Measurements from ENCODE around the gene GABRG3. TPM values are rescaled to one million over a fixed set of nuclear protein-coding genes. Genes with fewer than 3 reads are reported as not detected.
"Not testable (repeated sequence)": the region's sequence is repeated elsewhere in the genome, so short reads cannot be mapped to it uniquely, and the experiment has no call there.

GABRG3 gene
- total RNA-seq, 1 donor from 2014 or later, result not detected

DNA sequence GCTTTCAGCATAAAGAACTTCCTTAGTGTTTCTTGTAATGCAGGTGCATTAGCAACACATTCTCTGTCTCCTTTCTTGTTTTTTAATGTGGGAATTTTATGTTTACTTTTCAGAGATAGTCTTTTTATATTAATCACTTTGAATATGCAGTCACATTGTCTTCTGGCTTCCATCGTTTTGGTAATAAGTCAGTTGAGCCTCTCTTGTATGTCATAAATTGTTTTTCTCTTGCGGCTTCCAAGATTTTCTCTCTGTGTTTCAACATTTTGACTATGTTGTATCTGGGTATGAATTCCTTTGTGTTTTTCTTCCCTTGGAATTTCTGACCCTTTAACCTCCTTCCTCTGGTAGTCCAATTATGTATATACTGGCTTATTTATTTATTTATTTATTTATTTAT, 25.3 kb downstream of the GABRG3 start:
- intact Hi-C loops (cut with micrococcal nuclease), result no loop called here

DNA sequence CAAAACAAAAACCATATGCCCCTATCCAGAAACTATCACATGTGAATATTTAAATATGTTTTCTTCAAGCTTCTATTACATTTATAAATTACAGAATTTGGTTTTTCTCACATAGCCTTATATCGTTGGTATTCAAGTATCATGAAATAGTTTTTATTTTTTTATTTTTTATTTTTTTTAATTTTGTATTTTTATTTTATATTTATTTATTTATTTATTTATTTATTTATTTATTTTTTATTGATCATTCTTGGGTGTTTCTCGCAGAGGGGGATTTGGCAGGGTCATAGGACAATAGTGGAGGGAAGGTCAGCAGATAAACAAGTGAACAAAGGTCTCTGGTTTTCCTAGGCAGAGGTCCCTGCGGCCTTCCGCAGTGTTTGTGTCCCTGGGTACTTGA, 32.0 kb downstream of the GABRG3 start:
- intact Hi-C loops (cut with micrococcal nuclease), result not testable (repeated sequence)

DNA sequence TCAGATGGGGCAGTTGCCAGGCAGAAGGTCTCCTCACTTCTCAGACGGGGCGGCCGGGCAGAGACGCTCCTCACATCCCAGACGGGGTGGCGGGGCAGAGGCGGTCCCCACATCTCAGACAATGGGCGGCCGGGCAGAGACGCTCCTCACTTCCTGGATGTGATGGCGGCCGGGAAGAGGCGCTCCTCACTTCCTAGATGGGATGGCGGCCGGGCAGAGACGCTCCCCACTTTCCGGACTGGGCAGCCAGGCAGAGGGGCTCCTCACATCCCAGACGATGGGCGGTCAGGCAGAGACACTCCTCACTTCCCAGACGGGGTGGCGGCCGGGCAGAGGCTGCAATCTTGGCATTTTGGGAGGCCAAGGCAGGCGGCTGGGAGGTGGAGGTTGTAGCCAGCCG, 33.2 kb downstream of the GABRG3 start:
- intact Hi-C loops (cut with micrococcal nuclease), result not testable (repeated sequence)

DNA sequence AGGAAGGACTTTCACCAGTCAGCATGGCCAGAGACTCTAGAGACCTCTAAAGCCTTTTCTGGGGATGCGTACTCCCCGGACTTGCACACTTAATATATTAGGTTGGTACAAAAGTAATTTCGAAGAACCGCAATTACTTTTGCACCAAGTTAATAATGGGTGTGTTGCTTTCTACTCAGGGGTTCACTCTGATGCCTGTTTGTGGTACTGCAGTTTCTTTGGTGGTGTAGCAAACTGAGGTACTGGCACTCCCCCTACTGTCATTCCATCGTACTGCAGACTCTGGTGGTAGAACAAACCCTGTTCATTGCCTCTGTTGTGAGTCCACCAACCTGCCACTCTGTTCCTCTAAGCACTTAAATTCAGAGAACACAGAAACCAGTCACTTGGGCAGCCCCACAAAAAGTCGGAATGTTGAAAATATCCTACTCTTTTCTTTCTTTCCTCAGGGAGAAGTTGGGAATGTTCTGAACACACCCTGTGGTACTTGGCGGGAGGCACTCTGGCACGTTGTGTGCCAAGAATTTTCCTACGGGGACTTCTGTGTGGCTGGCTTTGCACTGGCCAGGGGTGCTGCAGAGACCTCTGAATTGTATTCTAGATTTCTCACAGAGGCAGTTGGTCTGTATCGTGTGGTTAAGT, 46.3 kb downstream of the GABRG3 start:
- intact Hi-C loops (cut with micrococcal nuclease), result loop anchor here (1.0 kb wide), 1 partner anchor 128 kb away; no protein-coding TSS in a partner anchor

DNA sequence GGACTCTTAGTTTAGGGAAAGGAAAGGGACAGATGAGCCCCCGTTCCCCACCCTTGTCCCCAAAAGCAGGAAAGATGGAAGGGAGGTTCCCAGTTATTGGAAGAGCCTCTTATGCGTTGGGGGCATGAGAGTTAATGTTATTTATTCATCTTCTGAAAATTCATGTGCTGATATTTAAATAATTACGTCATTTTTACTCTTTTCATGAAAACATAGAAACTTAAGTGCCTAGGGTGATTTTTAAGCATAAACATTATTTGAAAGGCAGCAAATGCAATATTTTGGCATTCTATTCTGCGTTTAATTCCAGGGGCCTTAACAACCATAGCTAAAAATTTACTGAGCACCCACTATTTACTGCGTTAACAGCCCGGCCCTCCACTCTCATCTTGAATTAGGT, 48.7 kb downstream of the GABRG3 start:
- intact Hi-C loops (cut with micrococcal nuclease), result no loop called here

- intact Hi-C loops (cut with micrococcal nuclease), result no loop called here
Observed at GRCh38 chr15:27025481-27025966, 54.5 kb downstream of the GABRG3 start.

GRCh38 chr15:27027229-27027628, 56.2 kb downstream of the GABRG3 start:
- intact Hi-C loops (cut with micrococcal nuclease), result no loop called here

DNA sequence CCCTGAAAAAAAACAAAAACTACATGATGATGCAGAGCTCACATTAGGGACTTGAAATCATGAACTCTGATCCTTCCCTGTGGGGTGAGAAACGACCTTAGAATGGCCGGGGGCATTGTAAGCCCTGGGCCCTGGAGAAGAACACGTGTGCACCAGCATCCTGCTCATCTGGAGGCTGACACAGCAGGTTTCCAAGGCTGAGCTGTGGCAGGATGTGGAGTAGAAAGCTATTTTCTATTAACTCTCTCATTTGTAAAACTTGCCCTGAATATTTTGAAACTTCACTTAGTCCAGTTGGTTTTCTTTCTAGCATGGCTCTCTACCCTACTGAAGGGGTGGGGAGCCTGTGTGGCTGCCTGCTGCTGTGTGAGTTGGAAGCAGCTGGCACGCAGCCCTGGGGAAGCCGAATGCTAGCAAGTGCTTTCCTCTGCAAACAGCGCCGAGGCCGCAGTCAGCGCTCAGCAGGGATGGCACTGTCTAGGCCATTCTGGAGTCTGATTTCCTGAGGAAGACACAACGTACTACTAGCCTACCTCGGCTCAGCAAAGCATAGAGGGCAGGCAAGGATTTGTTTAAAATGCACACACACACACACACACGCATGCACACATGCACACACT, 58.0 kb downstream of the GABRG3 start:
- intact Hi-C loops (cut with micrococcal nuclease), result no loop called here

DNA sequence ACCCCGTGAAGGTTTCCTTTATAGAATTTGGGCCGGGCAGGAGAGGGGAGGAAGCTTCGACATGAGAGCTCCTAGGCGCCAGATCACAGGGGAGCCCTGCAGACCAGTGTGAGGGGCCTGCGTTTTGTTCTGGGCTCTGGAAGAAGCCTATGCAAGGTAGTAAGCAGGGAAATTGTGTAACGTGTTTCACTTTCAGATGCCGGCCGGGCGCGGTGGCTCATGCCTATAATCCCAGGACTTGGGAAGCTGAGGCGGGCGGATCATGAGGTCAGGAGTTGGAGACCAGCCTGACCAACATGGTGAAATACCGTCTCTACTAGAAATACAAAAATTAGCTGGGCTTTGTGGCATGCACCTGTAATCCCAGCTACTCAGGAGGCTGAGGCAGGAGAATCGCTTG, 65.2 kb downstream of the GABRG3 start:
- intact Hi-C loops (cut with micrococcal nuclease), result no loop called here

DNA sequence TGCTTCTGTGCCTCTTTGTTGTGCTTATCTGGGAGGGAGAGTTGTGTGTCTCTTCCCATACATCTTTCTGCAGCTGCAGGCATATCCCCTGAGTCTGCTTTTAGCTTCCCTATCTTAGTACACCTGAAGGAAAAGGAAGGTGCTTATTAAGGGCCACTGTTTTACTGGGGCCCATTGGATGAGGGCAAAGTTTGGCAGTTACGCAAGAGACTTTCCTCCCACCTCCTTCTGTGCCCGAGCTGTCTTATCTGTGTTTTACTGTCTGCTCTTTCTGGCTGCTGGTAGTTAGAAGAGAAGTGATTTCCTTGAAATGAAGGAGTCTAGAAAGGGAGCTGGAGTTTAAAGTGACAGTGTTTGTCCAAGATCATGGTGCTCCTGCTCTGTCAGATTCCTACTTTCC, 66.5 kb downstream of the GABRG3 start:
- intact Hi-C loops (cut with micrococcal nuclease), result no loop called here

- intact Hi-C loops (cut with micrococcal nuclease), result no loop called here
Observed at GRCh38 chr15:27039152-27039551, 68.2 kb downstream of the GABRG3 start.

DNA sequence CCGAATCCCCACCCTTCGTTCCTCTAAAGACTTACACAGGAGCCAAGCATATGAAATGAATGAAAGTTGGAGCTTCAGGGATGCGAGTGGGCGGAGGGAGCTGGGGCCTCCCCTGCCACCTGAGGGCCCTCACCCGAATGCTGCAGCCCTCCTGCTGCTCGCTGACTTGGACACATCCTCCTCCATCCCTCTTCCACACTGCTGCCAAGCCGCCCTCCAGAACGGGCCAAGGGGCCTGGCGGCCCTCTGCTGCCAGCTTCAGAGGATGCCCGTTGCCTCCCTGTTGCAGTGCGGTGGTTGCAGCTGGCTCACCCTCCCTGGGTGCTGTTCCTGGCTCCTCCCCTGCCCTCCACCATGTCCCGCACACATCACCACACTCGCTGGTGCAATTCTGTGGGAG, 71.2 kb downstream of the GABRG3 start:
- intact Hi-C loops (cut with micrococcal nuclease), result no loop called here

DNA sequence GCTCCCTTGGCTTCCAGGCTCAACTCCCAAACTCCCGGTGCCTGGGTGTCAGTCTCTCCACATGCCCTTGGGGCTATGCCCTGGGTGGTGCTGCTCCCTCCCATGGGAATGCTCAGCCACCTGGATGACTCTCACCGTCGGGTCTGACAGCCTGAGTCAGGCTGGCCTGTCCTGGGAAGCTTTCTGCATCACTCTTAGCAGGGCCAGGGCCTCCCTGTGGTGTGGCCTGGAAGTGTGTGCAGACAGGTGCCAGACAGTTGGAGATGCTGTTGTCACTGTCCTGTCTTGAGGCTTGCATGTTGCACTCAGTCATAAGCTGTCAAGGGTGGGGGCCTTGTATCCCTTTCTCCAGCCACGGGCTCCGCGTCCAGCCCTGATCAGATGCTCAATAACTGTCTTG, 71.7 kb downstream of the GABRG3 start:
- intact Hi-C loops (cut with micrococcal nuclease), result no loop called here

DNA sequence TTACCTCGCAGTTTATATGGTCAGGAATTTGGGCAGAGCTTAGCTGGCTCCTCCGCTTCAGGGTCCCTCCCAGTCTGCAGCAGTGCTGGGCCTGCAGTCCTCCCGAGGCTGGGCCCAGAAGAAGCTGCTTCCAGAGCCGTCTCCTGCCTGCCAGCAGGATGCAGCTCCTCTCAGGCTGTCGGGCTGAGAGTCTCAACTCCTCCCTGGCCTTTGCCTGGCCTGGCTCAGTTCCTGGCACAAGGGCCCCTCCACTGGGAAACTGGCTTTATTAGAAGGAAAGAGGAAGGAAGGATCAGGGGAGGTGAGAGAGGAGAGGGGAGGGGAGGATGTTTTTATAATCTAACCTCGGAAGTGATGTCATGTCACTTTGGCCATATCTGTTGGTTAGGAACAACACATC, 72.8 kb downstream of the GABRG3 start:
- intact Hi-C loops (cut with micrococcal nuclease), result no loop called here

DNA sequence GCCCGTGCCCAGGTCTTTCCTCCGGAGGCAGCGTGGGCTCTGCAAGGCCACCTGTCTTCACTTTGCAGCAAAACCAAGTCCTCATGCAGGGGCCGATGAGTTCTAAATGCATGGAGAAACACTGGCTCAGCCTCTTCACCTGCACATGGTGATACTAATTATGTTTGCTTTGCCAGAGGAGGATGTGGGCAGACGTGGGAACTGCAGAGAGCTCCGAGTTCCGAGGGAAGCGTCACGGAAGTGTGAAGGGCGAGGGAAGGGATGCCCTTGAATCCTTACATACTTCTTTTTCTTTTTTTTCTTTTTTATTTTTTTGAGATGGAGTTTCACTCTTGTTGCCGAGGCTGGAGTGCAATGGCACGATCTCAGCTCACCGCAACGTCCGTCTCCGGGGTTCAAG, 74.8 kb downstream of the GABRG3 start:
- intact Hi-C loops (cut with micrococcal nuclease), result no loop called here

- intact Hi-C loops (cut with micrococcal nuclease), result no loop called here
Observed at GRCh38 chr15:27046880-27047279, 75.9 kb downstream of the GABRG3 start.

- intact Hi-C loops (cut with micrococcal nuclease), result no loop called here
Observed at GRCh38 chr15:27050163-27050562, 79.2 kb downstream of the GABRG3 start.

DNA sequence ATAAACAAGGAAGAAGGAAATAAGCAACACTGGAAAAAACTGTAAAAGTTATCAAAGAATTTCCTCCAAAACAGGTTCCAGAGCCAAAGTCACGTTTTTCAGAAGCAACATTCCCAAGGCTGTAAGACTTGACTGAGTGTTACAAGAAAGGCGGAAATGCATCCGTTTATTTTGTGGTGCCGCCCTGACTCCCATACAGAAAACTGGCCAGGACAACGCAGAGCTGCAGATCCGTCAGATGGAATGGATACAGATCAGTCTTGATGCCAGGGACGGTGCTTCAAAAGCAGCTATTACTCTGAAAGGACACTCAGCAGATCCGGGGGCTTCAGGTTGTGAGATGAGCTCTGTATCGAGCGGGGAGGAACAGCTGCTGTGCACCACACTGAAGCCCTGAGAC, 83.4 kb downstream of the GABRG3 start:
- intact Hi-C loops (cut with micrococcal nuclease), result no loop called here

- intact Hi-C loops (cut with micrococcal nuclease), result no loop called here
Observed at GRCh38 chr15:27057904-27058645, 87.1 kb downstream of the GABRG3 start.

- intact Hi-C loops (cut with micrococcal nuclease), result no loop called here
Observed at GRCh38 chr15:27058939-27059338, 88.0 kb downstream of the GABRG3 start.

- intact Hi-C loops (cut with micrococcal nuclease), result no loop called here
Observed at GRCh38 chr15:27059610-27060202, 88.7 kb downstream of the GABRG3 start.

DNA sequence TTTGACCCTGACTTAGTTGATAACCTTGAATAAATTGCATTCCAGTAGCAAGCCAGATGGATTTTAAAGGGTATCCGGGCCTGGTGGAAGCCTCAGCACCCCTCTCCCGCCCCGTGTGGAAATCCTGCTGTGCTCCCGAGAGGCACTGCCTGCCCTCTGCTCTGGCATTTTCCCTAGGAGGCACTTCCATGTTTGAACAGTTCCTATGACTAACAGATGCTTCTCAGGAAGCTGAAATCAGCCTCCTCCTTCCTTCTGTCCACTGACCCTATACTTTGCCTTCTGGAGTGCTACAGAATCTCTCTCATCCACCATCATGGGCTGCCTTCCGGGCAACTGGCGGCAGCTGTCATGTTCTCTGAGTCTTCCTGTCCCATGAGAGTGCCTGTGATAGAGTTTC, 90.8 kb downstream of the GABRG3 start:
- intact Hi-C loops (cut with micrococcal nuclease), result no loop called here

Data from T-helper 2 cell treated with Interferon-gamma antibody and Interleukin-4, amounts not matched to agents 100 ng/mL and 5 ng/mL, for 36 hours (primary cell).